Measurements from ENCODE around the gene KLF3. TPM values are rescaled to one million over a fixed set of nuclear protein-coding genes. Genes with fewer than 3 reads are reported as not detected.

The KLF3 gene
- total and polyA plus RNA-seq, 2 experiments from 2014 or later: 15.0 to 16.5 TPM

GRCh38 chr4:38734911-38735310, 70.9 kb downstream of the KLF3 start:
- Mint-ChIP-seq H3K27me3 (ENCODE audit: insufficient read depth, low read depth, poor library complexity) (peaks cover 5% of the 10 kb centered on the region), H3K4me3 (no peak overlapping the region), H3K9me3 (peaks cover 19% of the 10 kb centered on the region), H3K27ac (no peak overlapping the region), H3K4me1 (no peaks in the 10 kb centered on the region), H3K36me3 (ENCODE audit: low read depth) (peaks cover 12% of the 10 kb centered on the region)
- Histone ChIP-seq H3K4me2 (no peak overlapping the region), H2AFZ (no peak overlapping the region), H4K20me1 (replicated peaks; ENCODE audit: insufficient read depth) (no peaks in the 10 kb centered on the region), H3K79me2 (replicated peaks; ENCODE audit: insufficient read depth) (no peaks in the 10 kb centered on the region), H3K9me2 (ENCODE audit: insufficient read depth) (no peaks in the 10 kb centered on the region), H3K27ac (ENCODE audit: low read depth) (no peak overlapping the region), H3K4me1 (ENCODE audit: insufficient read depth) (no peaks in the 10 kb centered on the region), H3F3A (replicated peaks; ENCODE audit: low read depth) (no peaks in the 10 kb centered on the region), H3K4me3 (no peak overlapping the region), H3K27me3 (ENCODE audit: insufficient read depth) (no peaks in the 10 kb centered on the region), H3K36me3 (ENCODE audit: insufficient read depth) (no peaks in the 10 kb centered on the region)
- TF ChIP-seq ZNF462 (CRISPR knock-in tag; IDR thresholded peaks at IDR 0.05) (no peak), EZH2 (IDR thresholded peaks at IDR 0.05; ENCODE audit: low read depth, unreplicated experiment) (no peak), ZNF114 (CRISPR knock-in tag; IDR thresholded peaks at IDR 0.05) (no peak), CREB1 (CRISPR knock-in tag; IDR thresholded peaks at IDR 0.05; ENCODE audit: low read depth) (no peak), CTCF (conservative IDR thresholded peaks at IDR 0.05; ENCODE audit: low read depth in 2 of 2) (no peak), EZH2phosphoT487 (IDR thresholded peaks at IDR 0.05; ENCODE audit: unreplicated experiment) (no peak)
- DNase-seq (ENCODE audit: low spot score) (no peak), ATAC-seq (no peak)
